Measurements from ENCODE around the gene ZNF552.

The ZNF552 gene

DNA sequence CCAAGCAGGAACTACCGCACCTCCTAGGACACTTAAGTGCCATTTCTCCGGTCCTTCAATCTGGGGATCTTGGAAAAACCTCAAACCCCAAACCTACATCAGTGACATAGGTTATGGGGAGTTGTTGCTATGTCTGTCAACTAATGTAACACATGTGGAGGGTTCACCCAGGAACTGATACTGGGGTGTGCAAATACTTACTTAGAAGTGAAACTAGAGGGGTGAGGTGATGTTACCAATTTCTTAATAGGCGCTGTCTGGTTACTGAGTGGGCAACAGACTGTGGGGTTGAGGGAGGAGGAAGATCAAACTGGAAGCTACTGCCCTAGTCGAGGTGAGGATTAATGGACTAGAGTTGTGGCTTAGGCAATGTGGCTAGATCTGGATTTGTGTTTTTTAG, 43.3 kb downstream of the ZNF552 start:
- no peak for DNase-seq

DNA sequence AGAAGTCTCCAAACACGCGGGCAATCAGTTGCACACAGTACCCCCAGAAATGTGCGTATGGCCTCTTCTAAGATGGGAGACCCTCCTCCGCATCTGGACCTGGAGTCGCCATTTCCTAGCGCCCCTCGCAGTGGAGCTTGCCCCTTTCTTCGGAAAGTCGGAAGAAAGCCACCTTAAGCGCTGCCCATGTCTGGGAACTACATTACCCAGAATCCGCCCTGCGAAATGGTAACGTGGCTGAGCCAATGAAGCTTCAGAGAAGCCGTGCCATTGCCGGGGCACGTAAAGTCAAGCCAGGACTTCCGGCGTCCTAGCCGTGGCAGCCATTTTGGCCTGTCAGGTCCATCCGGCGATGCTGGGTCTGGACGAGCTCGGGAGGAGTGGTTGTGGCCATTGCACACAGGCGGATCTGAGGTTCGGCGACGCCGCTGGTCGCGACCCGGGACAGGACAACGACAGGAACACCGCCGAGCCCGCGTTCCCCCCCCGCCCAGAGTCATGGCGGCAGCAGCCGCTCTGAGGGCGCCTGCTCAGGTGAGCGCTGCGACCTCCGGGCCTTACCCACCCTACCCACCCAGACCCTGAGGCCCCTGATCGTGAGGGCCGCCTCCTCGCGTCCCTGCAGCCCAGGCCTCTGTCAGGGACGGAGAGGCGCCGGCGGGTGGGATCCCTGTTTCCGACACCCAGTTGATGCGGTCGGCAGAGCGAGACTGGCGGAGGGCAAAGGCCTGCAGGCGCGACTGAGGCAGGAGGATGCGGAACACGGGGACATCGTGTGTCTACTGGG, 45.2 kb downstream of the ZNF552 start, which contains the start of gene ZNF586:
ZNF586 (plus strand) TSS at position 332 of the 787 bp plus-strand sequence; CDS start at position 499, 167 bp downstream.
- peak; percentile 68 to 84 for DNase-seq

DNA sequence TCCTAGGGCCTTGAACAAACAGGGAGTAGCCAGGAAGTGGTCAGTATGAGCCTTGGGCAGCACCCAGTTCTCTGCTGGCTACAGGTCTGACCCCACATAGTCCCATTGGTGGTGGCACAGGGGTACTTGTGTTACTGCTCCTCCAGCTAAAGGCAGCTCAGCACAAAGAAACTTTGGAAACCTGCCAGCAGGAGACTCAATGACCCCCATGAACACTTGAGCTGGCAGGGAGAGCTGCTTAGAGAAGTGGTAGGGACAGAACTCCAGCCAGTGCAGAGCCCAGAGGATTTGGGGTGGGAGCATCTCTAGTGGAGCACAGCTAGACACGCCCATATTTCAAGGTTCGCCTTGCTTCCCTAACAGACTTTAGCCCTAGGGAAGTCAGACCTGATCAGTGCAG, 55.6 kb downstream of the ZNF552 start:
- DNase-seq: no peak

DNA sequence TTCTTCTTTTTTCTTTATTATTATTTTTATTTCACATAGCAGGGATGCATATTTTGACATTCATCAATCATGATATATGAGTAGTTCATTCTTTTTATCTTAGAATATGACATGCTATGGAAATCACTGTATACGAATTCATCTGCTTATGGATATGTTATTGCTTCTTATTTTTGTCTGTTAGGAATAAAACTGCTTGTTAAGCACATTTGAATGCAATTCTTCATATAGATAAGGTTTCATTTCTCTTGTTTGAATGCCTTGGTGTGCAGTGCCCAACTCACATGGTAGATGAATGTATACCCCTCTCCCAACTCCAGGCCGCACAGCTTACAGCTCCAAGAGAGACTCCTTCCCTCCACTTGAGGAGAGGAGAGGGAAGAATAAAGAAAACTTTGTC, 56.8 kb downstream of the ZNF552 start:
- no peak for DNase-seq
